ENCODE measurements around the gene ACVR1B. TPM values are rescaled to one million over a fixed set of nuclear protein-coding genes. Genes with fewer than 3 reads are reported as not detected.

ACVR1B gene
- 12.6 and 17.1 TPM in 2 replicates for total RNA-seq (ENCODE audit: low replicate concordance)

DNA sequence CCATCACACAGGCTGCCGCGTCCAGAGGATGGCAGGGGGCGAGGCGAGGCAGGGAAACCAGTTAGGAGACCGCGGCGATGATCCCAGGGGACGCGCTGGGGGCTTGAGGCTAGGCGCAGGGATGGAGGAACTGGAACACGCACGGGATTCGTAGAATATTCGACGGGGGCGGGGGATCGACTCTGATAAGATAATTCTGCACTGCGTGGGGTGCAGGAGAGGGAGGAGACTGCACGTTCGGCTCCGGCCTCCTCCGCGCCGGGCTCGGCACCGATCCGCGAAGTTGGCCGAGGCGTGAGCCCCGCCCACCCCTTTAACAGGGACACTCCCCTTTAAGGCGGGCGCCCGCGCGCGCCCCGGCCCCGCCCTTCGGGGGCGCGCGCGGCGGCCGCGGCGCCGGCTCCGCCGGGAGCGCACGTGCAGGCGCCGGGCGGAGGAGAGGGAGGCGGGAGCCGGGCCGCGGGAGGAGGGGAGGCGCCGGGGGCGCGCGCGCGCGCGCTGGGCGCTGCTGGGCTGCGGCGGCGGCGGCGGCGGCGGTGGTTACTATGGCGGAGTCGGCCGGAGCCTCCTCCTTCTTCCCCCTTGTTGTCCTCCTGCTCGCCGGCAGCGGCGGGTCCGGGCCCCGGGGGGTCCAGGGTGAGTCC, at the start of gene ACVR1B:
Gene ACVR1B, plus strand, starts transcription at position 501 of the 644 bp plus-strand sequence. Its CDS starts 45 bp downstream, at position 546.
- TF ChIP-seq, protein P1, sequence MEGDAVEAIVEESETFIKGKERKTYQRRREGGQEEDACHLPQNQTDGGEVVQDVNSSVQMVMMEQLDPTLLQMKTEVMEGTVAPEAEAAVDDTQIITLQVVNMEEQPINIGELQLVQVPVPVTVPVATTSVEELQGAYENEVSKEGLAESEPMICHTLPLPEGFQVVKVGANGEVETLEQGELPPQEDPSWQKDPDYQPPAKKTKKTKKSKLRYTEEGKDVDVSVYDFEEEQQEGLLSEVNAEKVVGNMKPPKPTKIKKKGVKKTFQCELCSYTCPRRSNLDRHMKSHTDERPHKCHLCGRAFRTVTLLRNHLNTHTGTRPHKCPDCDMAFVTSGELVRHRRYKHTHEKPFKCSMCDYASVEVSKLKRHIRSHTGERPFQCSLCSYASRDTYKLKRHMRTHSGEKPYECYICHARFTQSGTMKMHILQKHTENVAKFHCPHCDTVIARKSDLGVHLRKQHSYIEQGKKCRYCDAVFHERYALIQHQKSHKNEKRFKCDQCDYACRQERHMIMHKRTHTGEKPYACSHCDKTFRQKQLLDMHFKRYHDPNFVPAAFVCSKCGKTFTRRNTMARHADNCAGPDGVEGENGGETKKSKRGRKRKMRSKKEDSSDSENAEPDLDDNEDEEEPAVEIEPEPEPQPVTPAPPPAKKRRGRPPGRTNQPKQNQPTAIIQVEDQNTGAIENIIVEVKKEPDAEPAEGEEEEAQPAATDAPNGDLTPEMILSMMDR (IDR thresholded peaks at IDR 0.05; ENCODE audit: insufficient read depth, low read length): no peak
- H3K4me3 ChIP-seq (ENCODE audit: low read depth, low read length): peak within 1 kb of the TSS; percentile 91
- DNase-seq (ENCODE audit: low read depth): peak; percentile 87

DNA sequence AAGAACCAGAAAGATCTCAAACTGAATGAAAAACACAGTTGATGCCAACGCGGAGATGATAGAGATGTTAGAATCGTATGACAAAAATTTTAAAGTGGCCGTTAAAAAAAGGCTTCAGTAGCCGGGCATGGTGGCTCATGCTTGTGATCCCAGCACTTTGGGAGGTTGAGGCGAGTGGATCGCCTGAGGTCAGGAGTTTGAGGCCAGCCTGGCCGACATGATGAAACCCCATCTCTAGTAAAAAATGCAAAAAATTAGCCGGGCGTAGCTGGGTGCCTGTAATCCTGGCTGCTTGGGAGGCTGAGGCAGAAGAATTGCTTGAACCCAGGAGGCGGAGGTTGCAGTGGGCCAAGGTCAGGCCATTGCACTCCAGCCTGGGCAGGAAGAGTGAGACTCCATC, 49.6 kb upstream of the ACVR1B start:
- TF ChIP-seq, protein P1 (IDR thresholded peaks at IDR 0.05; ENCODE audit: insufficient read depth, low read length): no peak
- DNase-seq (ENCODE audit: low read depth): no peak

DNA sequence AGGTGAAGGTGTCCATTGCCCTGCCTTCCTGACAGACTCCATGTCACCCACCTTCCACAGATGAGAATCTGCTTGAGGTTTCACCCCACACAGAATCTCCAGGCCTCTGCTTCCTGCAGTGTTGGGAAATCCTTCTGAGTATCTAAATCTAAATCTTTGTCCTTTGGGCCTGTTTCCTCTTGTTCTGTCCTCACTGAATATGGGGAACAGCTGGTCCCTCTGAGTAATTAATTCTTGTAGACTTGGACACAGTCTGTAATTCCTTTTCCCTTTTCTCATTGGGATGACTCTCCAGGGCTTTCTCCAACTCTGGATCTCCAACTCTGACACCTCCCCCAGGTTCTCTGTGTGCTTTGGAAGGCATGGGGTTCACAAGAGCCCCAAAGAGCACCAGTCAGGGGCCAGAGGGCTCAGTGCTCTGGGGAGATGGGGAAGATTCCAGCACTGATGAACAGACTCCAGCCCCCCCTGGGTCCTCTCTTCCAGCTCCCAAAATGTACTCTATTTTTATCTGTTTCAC, 46.5 kb upstream of the ACVR1B start:
- DNase-seq (ENCODE audit: low read depth): peak; percentile 75
- TF ChIP-seq, protein P1 (IDR thresholded peaks at IDR 0.05; ENCODE audit: insufficient read depth, low read length): no peak
- no peak overlapping the region for H3K4me3 ChIP-seq (ENCODE audit: low read depth, low read length)

More for the DNA sequence above, 49.6 kb upstream of the ACVR1B start:
- no peak overlapping the region for H3K4me3 ChIP-seq (ENCODE audit: low read depth, low read length)

DNA sequence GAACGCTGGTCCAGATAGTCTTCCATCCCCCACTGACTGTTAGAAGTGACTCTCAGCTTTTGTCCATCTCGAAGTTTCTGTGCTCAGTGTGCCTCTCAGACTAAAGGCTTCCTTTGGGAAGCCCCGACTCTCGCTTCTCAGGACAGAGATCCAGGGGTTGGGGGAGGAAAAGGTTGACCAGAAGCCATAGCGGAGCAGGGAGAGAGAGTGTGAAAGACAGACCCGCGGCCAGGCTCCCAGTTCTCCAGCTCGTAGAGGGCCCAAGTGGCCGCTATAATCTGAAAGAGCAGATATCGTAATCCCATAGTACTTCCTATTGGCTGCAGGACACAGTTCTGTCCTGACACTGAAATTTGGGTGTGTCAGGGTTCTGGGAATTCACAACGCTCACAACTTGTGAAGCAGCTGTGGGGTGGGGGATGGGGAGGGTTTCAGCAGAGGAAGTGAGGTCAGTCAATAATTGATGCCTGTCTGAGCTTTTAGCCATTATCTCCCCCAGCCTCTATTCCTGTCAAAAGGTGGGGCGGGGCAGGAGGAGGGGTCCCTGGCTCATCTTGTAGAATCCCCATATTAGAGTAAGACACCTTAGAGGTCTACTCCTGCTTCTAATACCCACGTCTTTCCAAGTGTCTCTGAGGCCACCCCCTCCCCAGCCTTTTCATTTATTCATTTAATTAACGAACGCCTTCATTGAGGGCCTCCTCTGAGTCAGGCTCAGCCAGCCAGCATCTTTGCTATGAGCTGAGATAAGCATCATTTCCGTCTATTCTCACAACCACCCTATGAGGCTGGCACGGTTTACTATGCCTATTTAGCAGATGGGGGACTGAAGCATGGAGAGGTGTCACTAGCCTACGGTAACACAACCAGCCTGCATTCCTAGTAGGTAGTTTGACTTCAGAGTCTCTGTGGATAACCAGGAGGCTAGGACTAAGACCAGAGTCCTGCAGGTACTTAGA, 45.7 kb upstream of the ACVR1B start:
- DNase-seq (ENCODE audit: low read depth): peak; percentile 84
- no peak overlapping the region for H3K4me3 ChIP-seq (ENCODE audit: low read depth, low read length)

DNA sequence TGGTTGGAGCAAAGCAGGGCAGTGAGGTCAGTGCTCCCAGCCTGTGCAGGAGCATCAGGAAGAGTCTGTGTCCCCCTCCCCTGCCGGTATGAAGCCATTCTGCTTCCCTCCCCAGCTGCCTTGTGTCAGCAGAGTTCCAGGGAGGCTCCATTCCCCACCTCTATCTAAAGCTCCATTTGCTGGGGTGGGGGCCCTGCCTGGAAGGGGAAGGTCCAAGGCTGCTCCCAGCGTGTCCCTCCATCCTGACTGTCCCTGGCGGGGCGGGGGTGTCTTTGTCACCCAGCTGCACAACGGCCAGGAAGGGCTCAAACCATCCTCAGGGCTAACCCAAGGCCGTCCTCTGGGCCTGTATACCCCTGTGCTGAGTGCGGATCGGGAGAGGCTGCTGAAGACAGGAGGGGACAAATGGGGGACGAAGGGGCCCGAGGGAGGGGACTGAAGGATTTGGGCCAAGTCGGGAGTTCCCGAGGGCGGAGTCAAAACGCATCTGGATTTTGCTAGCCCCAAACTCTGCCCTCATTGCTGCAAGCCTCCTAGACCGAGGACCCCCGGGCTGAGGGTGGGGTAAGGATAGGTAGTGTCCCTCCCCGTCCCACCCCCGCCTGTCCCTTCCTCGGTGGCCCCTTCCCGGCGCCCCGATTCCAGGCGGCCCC, 44.9 kb upstream of the ACVR1B start:
- peak overlapping the region; percentile 73 for H3K4me3 ChIP-seq (ENCODE audit: low read depth, low read length)
- TF ChIP-seq, protein P1 (IDR thresholded peaks at IDR 0.05; ENCODE audit: insufficient read depth, low read length): no peak
- DNase-seq (ENCODE audit: low read depth): no peak

More for the DNA sequence above, 45.7 kb upstream of the ACVR1B start:
- TF ChIP-seq, protein P1 (IDR thresholded peaks at IDR 0.05; ENCODE audit: insufficient read depth, low read length): no peak

All from fibroblast of the aortic adventitia (primary cell).